Coronary artery (tissue), 2 donors: ENCODE data around the gene ERMN.
"Not testable (repeated sequence)": the region's sequence is repeated elsewhere in the genome, so short reads cannot be mapped to it uniquely, and the experiment has no call there.

Source experiments
- DNase-seq: peaks from one replicate; pipeline ENCODE4 v3.0.0-alpha.2; 2017; ENCODE audit warnings: low spot score
- H3K27ac ChIP-seq, 2 donors: fragments of 200-600 bp; sonication (generic); one replicate each; pipeline ENCODE4 v1.5.1; 2016 to 2019
- H3K4me3 ChIP-seq: fragments of 200-600 bp; sonication (generic); 2 replicates; pipeline ENCODE4 v1.5.1; 2016; ENCODE audit warnings: mild to moderate bottlenecking, moderate library complexity
- TF ChIP-seq, protein P1 (sequence below): fragments of 200-600 bp; sonication (generic); IDR thresholded peaks from one replicate; pipeline ENCODE4 v1.5.1; 2019; ENCODE audit warnings: antibody characterized with exemption

ERMN gene

DNA sequence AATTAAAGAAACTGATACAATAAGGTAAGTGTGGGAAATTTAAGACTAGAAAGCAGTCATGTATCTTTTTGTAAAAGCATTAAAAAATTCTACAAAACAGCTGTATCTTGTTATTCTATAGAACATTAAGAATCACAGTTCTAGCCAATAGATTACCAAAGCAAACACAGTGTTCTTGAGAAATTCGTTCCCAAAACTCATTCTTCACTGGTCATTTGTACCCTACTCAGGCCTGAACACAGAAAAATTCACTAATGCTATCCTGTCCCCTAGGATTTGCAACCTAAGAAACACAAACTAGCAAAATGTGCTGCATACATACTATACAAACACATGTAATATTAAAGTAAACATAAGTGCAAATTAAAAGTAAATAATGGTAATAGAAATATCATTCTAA lies 29.1 kb downstream of the ERMN start:
- DNase-seq = no peak

DNA sequence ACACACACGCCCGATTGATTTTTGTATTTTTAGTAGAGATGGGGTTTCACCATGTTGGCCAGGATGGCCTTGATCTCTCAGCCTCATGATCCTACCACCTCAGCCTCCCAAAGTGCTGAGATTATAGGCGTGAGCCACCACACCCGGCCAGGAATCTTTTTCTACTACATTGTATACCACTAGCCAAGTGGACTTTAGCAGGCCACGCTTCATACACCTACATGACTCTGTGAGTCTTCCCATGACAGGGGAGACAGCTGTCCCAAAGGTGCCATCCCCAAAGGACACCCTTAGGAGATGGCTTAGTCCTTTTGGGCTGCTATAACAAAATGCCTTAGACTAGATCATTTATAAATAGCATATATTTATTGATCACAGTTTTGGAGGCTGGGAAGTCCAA lies 32.8 kb downstream of the ERMN start:
- TF ChIP-seq, protein P1, sequence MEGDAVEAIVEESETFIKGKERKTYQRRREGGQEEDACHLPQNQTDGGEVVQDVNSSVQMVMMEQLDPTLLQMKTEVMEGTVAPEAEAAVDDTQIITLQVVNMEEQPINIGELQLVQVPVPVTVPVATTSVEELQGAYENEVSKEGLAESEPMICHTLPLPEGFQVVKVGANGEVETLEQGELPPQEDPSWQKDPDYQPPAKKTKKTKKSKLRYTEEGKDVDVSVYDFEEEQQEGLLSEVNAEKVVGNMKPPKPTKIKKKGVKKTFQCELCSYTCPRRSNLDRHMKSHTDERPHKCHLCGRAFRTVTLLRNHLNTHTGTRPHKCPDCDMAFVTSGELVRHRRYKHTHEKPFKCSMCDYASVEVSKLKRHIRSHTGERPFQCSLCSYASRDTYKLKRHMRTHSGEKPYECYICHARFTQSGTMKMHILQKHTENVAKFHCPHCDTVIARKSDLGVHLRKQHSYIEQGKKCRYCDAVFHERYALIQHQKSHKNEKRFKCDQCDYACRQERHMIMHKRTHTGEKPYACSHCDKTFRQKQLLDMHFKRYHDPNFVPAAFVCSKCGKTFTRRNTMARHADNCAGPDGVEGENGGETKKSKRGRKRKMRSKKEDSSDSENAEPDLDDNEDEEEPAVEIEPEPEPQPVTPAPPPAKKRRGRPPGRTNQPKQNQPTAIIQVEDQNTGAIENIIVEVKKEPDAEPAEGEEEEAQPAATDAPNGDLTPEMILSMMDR = no peak
- H3K4me3 ChIP-seq = no peak overlapping the region
- H3K27ac ChIP-seq = no peak overlapping the region
- DNase-seq = no peak

More for the DNA sequence above, 29.1 kb downstream of the ERMN start:
- H3K4me3 ChIP-seq = no peak overlapping the region
- TF ChIP-seq, protein P1 = no peak
- H3K27ac ChIP-seq = no peak overlapping the region

- TF ChIP-seq, protein P1 = no peak
- Histone ChIP-seq H3K4me3 (no peak overlapping the region), H3K27ac (no peak overlapping the region)
- no peak for DNase-seq
These were observed 34.6 kb downstream of the ERMN start for GRCh38 chr2:157291018-157291417.

GRCh38 chr2:157290525-157290924 lies 35.1 kb downstream of the ERMN start:
- Histone ChIP-seq H3K27ac (no peak overlapping the region), H3K4me3 (no peak overlapping the region)
- no peak for DNase-seq
- TF ChIP-seq, protein P1 = no peak

GRCh38 chr2:157287160-157287559 lies 38.5 kb downstream of the ERMN start:
- TF ChIP-seq, protein P1 = no peak
- no peak for DNase-seq

DNA sequence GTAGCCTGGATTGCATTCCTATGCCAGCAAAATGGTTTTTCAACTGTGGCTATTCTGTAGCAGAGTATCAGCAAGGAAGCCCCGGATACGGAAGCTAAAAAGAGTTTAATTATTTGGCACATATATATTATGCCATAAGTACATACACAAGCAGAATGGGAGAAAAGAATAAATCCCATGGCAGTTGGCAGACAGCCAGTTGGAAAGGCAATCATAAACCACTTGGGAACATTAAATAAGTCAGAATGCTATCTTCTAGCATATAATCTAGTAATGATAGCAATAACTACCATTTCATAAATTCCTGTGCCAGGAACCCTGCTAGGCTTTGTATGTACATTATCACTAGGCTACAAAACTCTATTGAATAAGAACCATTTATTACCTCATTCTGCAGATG lies 42.2 kb downstream of the ERMN start:
- TF ChIP-seq, protein P1 = no peak
- Histone ChIP-seq H3K27ac (no peak overlapping the region), H3K4me3 (no peak overlapping the region)
- DNase-seq = no peak

More at GRCh38 chr2:157287160-157287559, 38.5 kb downstream of the ERMN start:
- H3K27ac ChIP-seq = no peak overlapping the region
- H3K4me3 ChIP-seq = no peak overlapping the region

- H3K27ac ChIP-seq = no peak overlapping the region
These were observed 44.3 kb downstream of the ERMN start for GRCh38 chr2:157281316-157281715.

DNA sequence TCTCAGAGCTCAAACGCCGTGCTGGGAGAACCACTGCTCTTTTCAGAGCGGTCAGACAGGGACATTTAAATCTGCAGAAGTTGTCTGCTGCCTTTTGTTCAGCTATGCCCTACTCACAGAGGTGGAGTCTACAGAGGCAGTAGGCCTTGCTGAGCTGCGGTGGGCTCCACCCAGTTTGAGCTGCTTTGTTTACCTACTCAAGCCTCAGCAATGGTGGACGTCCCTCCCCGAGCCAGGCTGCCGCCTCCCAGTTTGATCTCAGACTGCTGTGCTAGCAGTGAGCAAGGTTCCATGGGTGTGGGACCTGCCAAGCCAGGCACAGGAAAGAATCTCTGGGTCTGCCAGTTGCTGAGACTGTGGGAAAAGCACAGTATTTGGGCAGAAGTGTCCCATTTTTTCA lies 46.3 kb downstream of the ERMN start:
- not testable (repeated sequence) for H3K27ac ChIP-seq, DNase-seq, H3K4me3 ChIP-seq

More at GRCh38 chr2:157281316-157281715, 44.3 kb downstream of the ERMN start:
- H3K4me3 ChIP-seq = no peak overlapping the region
- no peak for DNase-seq
- TF ChIP-seq, protein P1 = no peak
